ENCODE measurements around the gene IQCH.

IQCH gene

DNA sequence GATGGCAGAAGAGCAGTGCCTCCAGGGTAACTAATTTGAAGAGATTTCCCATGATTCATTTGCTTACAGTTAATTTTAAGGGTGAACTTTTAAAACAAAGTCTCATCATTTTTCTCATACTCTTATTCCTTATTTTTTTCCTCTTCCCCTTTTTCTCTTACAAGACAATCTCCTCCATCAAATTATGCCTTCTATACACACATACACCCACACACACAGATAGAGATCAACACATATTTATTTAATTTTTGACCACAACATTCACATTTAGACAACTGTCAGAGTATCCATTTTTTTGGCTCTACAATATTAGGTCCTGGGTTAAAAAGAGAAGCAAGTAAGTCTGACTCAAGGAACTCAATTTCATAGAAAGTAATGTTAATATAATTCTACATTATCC lies 37.7 kb upstream of the IQCH start:
- TF ChIP-seq, protein P1, sequence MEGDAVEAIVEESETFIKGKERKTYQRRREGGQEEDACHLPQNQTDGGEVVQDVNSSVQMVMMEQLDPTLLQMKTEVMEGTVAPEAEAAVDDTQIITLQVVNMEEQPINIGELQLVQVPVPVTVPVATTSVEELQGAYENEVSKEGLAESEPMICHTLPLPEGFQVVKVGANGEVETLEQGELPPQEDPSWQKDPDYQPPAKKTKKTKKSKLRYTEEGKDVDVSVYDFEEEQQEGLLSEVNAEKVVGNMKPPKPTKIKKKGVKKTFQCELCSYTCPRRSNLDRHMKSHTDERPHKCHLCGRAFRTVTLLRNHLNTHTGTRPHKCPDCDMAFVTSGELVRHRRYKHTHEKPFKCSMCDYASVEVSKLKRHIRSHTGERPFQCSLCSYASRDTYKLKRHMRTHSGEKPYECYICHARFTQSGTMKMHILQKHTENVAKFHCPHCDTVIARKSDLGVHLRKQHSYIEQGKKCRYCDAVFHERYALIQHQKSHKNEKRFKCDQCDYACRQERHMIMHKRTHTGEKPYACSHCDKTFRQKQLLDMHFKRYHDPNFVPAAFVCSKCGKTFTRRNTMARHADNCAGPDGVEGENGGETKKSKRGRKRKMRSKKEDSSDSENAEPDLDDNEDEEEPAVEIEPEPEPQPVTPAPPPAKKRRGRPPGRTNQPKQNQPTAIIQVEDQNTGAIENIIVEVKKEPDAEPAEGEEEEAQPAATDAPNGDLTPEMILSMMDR (IDR thresholded peaks at IDR 0.05; ENCODE audit: low read depth, low read length): no peak
- H3K4me3 ChIP-seq (ENCODE audit: low read depth, low read length): no peak overlapping the region

GRCh38 chr15:67218428-67218827 lies 36.2 kb upstream of the IQCH start:
- no peak overlapping the region for H3K4me3 ChIP-seq (ENCODE audit: low read depth, low read length)
- TF ChIP-seq, protein P1 (IDR thresholded peaks at IDR 0.05; ENCODE audit: low read depth, low read length): no peak

- H3K4me3 ChIP-seq (ENCODE audit: low read depth, low read length): no peak overlapping the region
- TF ChIP-seq, protein P1 (IDR thresholded peaks at IDR 0.05; ENCODE audit: low read depth, low read length): no peak
Observed at GRCh38 chr15:67219288-67219687, 35.3 kb upstream of the IQCH start.

DNA sequence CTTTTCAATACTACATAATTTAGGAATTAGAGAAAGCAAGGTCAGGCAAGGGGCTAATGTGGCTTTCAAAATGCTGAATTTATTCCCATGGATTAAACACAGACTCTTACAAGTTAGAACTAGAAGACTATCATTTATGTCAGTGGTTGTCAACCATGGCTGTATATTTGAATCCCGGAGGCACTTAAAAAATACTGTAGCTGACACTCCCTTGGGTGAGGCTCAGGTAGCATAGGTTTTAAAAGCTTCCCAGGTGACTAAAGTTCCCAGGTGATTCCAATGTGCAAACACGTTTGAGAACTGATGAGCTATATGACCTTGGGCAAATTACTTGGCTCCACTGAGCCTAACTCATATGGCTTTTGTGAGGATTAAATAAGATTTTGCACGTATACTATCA lies 29.7 kb upstream of the IQCH start:
- no peak overlapping the region for H3K4me3 ChIP-seq (ENCODE audit: low read depth, low read length)
- TF ChIP-seq, protein P1 (IDR thresholded peaks at IDR 0.05; ENCODE audit: low read depth, low read length): no peak

DNA sequence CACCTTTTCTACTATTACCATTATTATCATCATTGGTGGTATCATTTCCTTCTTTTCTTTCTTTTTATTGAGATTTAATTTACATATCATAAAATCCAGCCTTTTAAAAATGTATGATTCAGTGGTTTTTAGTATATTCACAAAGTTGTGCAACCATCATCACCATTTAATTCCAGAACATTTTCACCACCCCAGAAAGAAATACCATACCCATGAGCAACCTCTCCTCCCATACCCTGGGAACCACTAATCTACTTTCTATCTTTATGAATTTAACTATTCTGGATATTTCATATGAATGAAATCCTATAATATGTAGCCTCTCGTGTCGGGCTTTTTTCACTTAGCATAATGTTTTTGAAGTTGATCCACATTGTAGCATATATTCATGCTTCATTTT lies 29.2 kb upstream of the IQCH start:
- no peak overlapping the region for H3K4me3 ChIP-seq (ENCODE audit: low read depth, low read length)
- TF ChIP-seq, protein P1 (IDR thresholded peaks at IDR 0.05; ENCODE audit: low read depth, low read length): no peak

DNA sequence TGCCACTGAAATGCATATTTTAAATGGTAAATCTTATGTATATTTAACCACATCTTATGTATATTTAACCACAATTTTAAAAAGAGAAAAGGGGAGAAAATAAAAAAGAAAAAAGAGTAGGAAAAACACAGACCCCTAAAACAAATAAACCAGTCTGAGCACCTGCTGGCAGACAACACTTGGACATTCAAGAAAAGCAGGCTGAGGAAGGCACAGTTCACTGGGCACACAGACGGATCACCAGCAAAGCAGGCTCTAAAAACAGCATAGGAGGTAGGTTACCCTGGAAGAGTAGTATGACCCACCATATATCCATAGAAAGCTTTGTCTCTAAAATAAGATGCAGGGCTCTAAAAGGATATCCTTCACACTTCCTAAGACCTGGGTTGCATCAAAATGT lies 27.2 kb upstream of the IQCH start:
- no peak overlapping the region for H3K4me3 ChIP-seq (ENCODE audit: low read depth, low read length)
- TF ChIP-seq, protein P1 (IDR thresholded peaks at IDR 0.05; ENCODE audit: low read depth, low read length): no peak

GRCh38 chr15:67227846-67228245 lies 26.7 kb upstream of the IQCH start:
- TF ChIP-seq, protein P1 (IDR thresholded peaks at IDR 0.05; ENCODE audit: low read depth, low read length): no peak
- H3K4me3 ChIP-seq (ENCODE audit: low read depth, low read length): no peak overlapping the region

Data from WI38 (cell line).